GM13977 (cell line): ENCODE measurements around the gene ETS1.

ENCODE experiments used
- DNase-seq: peaks from one replicate; pipeline ENCODE4 v3.0.0; 2012; ENCODE audit warnings: low spot score
- CTCF ChIP-seq: IDR thresholded peaks from 2 replicates; pipeline ENCODE4 v1.5.1; 2012; ENCODE audit warnings: mild to moderate bottlenecking, control low read depth; ENCODE audit not compliant: insufficient read depth; ENCODE audit errors: extremely low read depth, missing control alignments
- in situ Hi-C: fragments of 300-500 bp; cut with MboI; formaldehyde crosslinking; loops from one replicate; pipeline ENCODE4 v1.12.0; 2022; ENCODE audit warnings: low sequenced_read_pairs, low pct_unique_long_range_greater_than_20kb, mixed read lengths, inconsistent platforms; ENCODE audit not compliant: unreplicated experiment

Gene ETS1

GRCh38 chr11:128619540-128620308 lies 32.4 kb upstream of the ETS1 start:
- DNase-seq = no peak
- in situ Hi-C loops = loop anchor here (10.0 kb wide), 1 partner anchor 335 kb away; no protein-coding TSS in a partner anchor
- no peak for TF ChIP-seq CTCF

GRCh38 chr11:128619007-128619406 lies 31.6 kb upstream of the ETS1 start:
- no peak for DNase-seq
- no peak for TF ChIP-seq CTCF
- in situ Hi-C loops = no loop called here

GRCh38 chr11:128618603-128619002 lies 31.2 kb upstream of the ETS1 start:
- DNase-seq = no peak
- in situ Hi-C loops = no loop called here
- TF ChIP-seq CTCF = no peak

GRCh38 chr11:128616161-128616560 lies 28.8 kb upstream of the ETS1 start:
- in situ Hi-C loops = no loop called here
- no peak for DNase-seq
- no peak for TF ChIP-seq CTCF

GRCh38 chr11:128615612-128616011 lies 28.3 kb upstream of the ETS1 start:
- no peak for DNase-seq
- no peak for TF ChIP-seq CTCF
- in situ Hi-C loops = no loop called here

GRCh38 chr11:128615076-128615475 lies 27.7 kb upstream of the ETS1 start:
- in situ Hi-C loops = no loop called here
- DNase-seq = no peak
- TF ChIP-seq CTCF = no peak
